ENCODE results near the gene RPS15A.
"Not testable (repeated sequence)": the region's sequence is repeated elsewhere in the genome, so short reads cannot be mapped to it uniquely, and the experiment has no call there.

RPS15A gene

GRCh38 chr16:18792836-18793433, 2.8 kb upstream of the RPS15A start:
- FAIRE-seq (no peak), DNase-seq (ENCODE audit: insufficient read length) (no peak)
- peak; percentile 27; the same call in 1 of the 2 replicates for TF ChIP-seq POLR2A (IDR thresholded peaks at IDR 0.05; ENCODE audit: low read depth, low read length)
- no peak for TF ChIP-seq POLR2AphosphoS5 (IDR thresholded peaks at IDR 0.05; ENCODE audit: low read depth, low read length)

- DNase-seq (ENCODE audit: insufficient read length) (no peak), FAIRE-seq (no peak)
- TF ChIP-seq POLR2A (IDR thresholded peaks at IDR 0.05; ENCODE audit: low read depth, low read length): no peak
- no peak for TF ChIP-seq TAF1 (IDR thresholded peaks at IDR 0.05; ENCODE audit: borderline replicate concordance, low read depth, low read length)
- TF ChIP-seq POLR2AphosphoS5 (IDR thresholded peaks at IDR 0.05; ENCODE audit: low read depth, low read length): no peak
Measured at GRCh38 chr16:18789515-18789849, 652 bp downstream of the RPS15A start.

GRCh38 chr16:18788828-18789514, 1.2 kb downstream of the RPS15A start:
- FAIRE-seq (peak; percentile 40), DNase-seq (ENCODE audit: insufficient read length) (no peak)
- no peak for TF ChIP-seq TAF1 (IDR thresholded peaks at IDR 0.05; ENCODE audit: borderline replicate concordance, low read depth, low read length)
- no peak for TF ChIP-seq POLR2A (IDR thresholded peaks at IDR 0.05; ENCODE audit: low read depth, low read length)
- TF ChIP-seq POLR2AphosphoS5 (IDR thresholded peaks at IDR 0.05; ENCODE audit: low read depth, low read length): no peak

- TF ChIP-seq POLR2AphosphoS5 (IDR thresholded peaks at IDR 0.05; ENCODE audit: low read depth, low read length) (no peak), POLR2A (IDR thresholded peaks at IDR 0.05; ENCODE audit: low read depth, low read length) (no peak), TAF1 (IDR thresholded peaks at IDR 0.05; ENCODE audit: borderline replicate concordance, low read depth, low read length) (no peak)
- FAIRE-seq (no peak), DNase-seq (ENCODE audit: insufficient read length) (no peak)
Measured at GRCh38 chr16:18784917-18785623, 5.1 kb downstream of the RPS15A start.

GRCh38 chr16:18783430-18784341, 6.4 kb downstream of the RPS15A start:
- TF ChIP-seq TAF1 (IDR thresholded peaks at IDR 0.05; ENCODE audit: borderline replicate concordance, low read depth, low read length) (no peak), POLR2A (IDR thresholded peaks at IDR 0.05; ENCODE audit: low read depth, low read length) (no peak; the same call in 1 of the 2 replicates), POLR2AphosphoS5 (IDR thresholded peaks at IDR 0.05; ENCODE audit: low read depth, low read length) (no peak)
- FAIRE-seq (no peak), DNase-seq (ENCODE audit: insufficient read length) (no peak)

- TF ChIP-seq TAF1 (IDR thresholded peaks at IDR 0.05; ENCODE audit: borderline replicate concordance, low read depth, low read length) (no peak), POLR2AphosphoS5 (IDR thresholded peaks at IDR 0.05; ENCODE audit: low read depth, low read length) (peak; percentile 41; the same call in 1 of the 2 replicates)
- DNase-seq (ENCODE audit: insufficient read length): no peak
- FAIRE-seq: no peak
Measured at GRCh38 chr16:18782697-18783429, 7.3 kb downstream of the RPS15A start.

- DNase-seq (ENCODE audit: insufficient read length); FAIRE-seq: not testable (repeated sequence)
Measured at GRCh38 chr16:18781232-18781631, 8.9 kb downstream of the RPS15A start.

GRCh38 chr16:18780460-18781026, 9.6 kb downstream of the RPS15A start:
- FAIRE-seq; DNase-seq (ENCODE audit: insufficient read length): not testable (repeated sequence)

- not testable (repeated sequence) for FAIRE-seq; DNase-seq (ENCODE audit: insufficient read length)
Measured at GRCh38 chr16:18777664-18778063, 12.5 kb downstream of the RPS15A start.

- DNase-seq (ENCODE audit: insufficient read length); FAIRE-seq: not testable (repeated sequence)
Measured at GRCh38 chr16:18776334-18776733, 13.8 kb downstream of the RPS15A start.

GRCh38 chr16:18774651-18775050, 15.5 kb downstream of the RPS15A start:
- not testable (repeated sequence) for FAIRE-seq

GRCh38 chr16:18772171-18772570, 18.0 kb downstream of the RPS15A start:
- not testable (repeated sequence) for DNase-seq (ENCODE audit: insufficient read length); FAIRE-seq

More at GRCh38 chr16:18774651-18775050, 15.5 kb downstream of the RPS15A start:
- DNase-seq (ENCODE audit: insufficient read length): not testable (repeated sequence)

GRCh38 chr16:18770336-18770962, 19.7 kb downstream of the RPS15A start:
- not testable (repeated sequence) for DNase-seq (ENCODE audit: insufficient read length)

GRCh38 chr16:18767217-18767616, 22.9 kb downstream of the RPS15A start:
- peak; percentile 9 for FAIRE-seq
- not testable (repeated sequence) for DNase-seq (ENCODE audit: insufficient read length)

More at GRCh38 chr16:18770336-18770962, 19.7 kb downstream of the RPS15A start:
- not testable (repeated sequence) for FAIRE-seq

- peak; percentile 83 for FAIRE-seq
- not testable (repeated sequence) for DNase-seq (ENCODE audit: insufficient read length)
Measured at GRCh38 chr16:18762713-18763112, 27.4 kb downstream of the RPS15A start.

All from GM12892 (cell line).